CD4-positive, alpha-beta T cell treated with Interleukin-1 beta for 1 hour (primary cell): ENCODE results near the gene ZFAND6.
"Not testable (repeated sequence)": the region's sequence is repeated elsewhere in the genome, so short reads cannot be mapped to it uniquely, and the experiment has no call there.

Source experiments
- DNase-seq, 2 donors: peaks; one replicate each; pipeline ENCODE4 v3.0.0-alpha.2; 2020 to 2022

The ZFAND6 gene

GRCh38 chr15:80099662-80100061 lies 40.2 kb downstream of the ZFAND6 start:
- not testable (repeated sequence) for DNase-seq

- DNase-seq = no peak
Measured at GRCh38 chr15:80100247-80100646, 40.8 kb downstream of the ZFAND6 start.

DNA sequence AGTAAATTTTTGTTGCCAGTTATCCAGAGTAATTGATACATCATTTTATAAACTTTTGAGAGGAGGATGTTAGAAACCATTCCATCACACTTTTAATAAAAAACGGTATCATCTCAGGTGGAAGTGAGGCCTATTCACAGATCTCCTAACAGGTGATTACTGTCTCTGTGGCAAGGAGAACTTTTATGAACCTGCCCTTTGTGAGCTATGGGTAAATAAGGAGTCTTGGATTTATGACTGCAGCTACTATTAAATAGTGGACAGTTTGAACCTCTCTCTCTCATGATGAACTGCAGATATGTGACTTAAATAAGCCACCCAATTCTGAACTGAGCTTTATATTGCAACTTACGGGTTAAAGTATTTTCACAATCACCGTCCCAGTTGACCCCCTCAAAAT lies 45.7 kb downstream of the ZFAND6 start:
- DNase-seq = no peak

DNA sequence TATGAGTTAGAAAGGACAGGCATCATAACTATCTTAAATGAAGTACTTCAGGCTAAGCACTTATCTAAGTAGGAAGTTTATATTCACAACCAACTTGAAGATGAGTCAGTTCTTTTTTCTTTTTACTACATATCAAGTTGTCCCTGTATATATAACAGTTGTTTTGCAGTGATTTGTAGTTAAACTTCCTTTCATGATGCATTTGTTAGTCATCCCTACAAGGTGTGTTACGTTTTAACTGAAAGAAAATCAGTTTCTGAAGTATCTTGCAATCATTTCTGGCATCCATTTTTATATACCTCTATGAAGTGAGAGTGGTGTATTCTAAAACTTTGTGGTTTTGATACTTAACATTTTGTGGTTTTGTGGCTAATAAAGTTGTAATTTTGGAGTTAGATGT lies 46.1 kb downstream of the ZFAND6 start:
- no peak for DNase-seq

DNA sequence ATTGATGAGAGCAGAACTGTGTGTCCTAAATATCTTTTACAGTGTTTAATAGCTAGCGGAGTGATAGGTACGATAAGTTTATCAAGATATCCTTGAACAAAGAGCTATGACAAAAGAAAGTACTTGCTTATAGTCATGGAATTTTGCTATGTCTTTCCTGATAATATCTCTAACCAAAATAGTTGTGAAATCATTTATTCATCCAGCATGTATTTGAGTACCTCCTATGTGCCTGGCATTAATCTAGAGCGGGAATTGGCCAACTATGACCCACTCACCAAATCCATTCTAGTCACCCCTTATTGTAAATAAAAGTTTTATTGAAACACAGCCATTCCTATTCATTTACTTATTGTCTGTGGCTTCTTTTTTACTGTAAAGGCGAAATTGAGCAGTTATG lies 46.6 kb downstream of the ZFAND6 start:
- DNase-seq = no peak

DNA sequence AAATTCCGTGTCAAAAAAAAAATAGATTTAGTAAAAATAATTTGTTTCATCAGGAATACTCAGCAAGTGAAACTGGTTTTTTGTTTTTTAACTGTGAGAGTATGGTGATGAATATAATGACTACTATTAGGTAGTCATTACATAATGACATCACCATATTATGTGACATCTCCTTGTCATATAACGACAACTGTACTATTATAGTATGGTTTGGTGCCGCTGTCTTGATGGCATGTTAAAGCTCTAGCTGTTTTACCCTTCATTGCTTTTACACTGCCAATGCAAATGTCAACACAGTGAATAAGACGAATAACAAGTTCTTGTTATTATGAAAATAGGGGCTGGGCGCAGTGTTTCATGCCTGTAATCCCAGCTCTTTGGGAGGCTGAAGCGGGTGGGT lies 47.7 kb downstream of the ZFAND6 start:
- no peak for DNase-seq

GRCh38 chr15:80107774-80108173 lies 48.3 kb downstream of the ZFAND6 start:
- DNase-seq = no peak

DNA sequence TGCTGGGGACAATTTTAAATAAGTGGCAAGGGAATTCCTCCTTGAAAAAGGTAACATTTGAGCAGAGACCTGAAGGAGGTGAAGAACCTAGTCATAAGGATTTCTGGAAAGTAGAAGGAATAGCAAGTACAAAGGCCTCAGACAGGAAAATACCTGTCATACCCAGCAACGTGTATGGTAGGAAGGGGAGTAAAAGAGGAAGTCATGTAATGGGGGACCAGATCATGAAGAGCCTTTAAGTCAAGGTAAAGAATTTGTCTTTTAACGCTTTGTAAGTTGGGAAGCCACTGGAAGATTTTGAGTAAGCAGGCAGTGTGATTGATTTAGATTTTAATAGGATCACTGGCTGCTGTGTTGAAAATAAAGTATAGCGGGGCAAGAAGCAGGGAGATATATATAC lies 49.9 kb downstream of the ZFAND6 start:
- DNase-seq = no peak

DNA sequence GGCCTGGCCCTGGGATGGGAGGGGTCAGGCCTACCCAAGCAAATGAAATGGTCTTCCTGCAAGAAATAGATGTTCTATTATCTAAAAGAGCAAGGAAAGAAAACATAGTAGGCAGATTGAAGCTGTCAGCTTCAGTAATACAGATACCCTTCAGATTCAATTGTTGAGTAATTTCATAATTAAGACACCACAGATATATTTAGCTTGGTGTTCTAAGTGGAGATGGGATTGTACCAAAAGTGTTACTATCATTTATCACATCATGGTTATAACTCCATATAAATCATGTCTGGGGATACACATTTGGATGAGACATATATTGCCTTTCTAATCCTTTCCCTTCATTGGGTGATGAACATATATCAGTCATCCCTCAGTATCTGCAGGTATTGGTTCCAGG lies 51.4 kb downstream of the ZFAND6 start:
- no peak for DNase-seq

DNA sequence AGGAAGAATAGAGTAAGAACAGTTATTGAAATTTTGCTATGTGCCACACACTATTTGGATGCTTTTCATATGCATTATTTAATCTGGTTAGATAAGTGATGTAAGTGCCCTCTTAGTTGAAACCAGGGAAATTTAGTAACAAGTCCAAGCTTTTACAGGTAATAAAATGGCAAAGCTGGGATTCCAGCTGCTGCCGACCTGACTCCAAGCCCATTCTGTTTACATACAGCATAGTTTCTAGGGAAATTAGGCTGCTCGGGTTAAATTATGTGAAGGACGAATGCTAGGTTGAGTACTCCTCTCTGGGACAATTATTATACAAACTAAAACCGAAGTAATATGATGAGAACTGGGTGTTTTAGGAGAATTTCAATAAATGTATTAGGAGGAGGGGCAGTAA lies 54.6 kb downstream of the ZFAND6 start:
- no peak for DNase-seq

DNA sequence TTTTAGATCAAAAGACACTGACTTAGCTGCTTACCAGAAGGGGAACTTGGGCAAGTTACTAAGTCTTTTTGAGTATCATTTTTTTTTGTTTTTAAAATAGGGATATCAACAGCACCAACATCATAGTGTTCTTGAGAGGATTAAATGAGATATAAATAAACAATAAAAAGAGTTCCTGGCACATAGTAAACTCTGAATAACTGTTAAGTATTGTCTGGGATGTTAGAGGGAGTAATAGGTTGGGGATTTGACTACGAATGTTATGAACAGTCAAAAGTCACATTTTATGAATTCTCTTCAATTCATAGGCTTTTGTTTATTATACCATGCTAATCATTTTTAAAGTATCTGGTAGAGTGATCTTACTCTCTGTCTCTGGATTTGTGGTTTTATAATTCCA lies 55.5 kb downstream of the ZFAND6 start:
- DNase-seq = no peak

DNA sequence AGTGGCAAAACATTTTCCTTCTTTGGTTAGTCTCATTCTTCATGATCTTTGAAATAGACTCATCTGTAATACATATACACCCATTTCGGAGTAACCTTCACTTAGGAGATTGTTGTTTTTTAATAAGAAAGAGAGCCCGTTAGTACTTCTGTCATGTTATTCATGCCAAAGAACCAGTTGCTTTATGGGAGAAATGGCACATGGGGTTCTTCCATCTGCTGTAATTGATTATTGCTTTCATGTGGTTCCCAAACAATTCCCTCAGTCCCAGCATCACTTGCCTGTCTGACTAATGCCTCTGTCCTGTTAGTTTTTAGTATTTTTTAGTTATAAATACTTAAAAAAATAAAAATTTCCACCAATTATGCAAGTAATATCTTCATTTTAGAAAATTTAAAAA lies 59.5 kb downstream of the ZFAND6 start:
- no peak for DNase-seq

GRCh38 chr15:80120636-80121035 lies 61.2 kb downstream of the ZFAND6 start:
- no peak for DNase-seq

DNA sequence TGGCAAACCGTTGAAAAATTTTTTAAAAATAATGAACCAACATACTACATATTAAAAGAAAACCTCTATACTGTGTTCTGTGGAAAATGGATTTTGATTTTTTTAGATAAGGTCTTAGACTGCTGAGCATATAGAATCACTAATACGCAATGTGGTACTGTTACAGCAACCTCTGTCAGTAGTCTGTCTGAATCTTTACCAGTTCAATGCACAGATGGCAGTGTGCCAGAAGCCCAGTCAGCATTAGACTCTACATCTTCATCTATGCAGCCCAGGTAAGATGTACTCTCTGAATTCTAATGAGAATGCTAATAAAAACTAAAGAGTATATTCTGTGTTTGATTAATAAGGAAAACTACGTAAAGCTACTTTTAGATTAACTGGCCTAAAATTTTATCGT lies 62.1 kb downstream of the ZFAND6 start:
- no peak for DNase-seq

- no peak for DNase-seq
Measured at GRCh38 chr15:80123034-80123433, 63.6 kb downstream of the ZFAND6 start.

GRCh38 chr15:80127253-80127652 lies 67.8 kb downstream of the ZFAND6 start:
- DNase-seq = not testable (repeated sequence)

GRCh38 chr15:80127911-80128310 lies 68.4 kb downstream of the ZFAND6 start:
- no peak for DNase-seq

- no peak for DNase-seq
Measured at GRCh38 chr15:80132382-80132781, 72.9 kb downstream of the ZFAND6 start.

- no peak for DNase-seq
Measured at GRCh38 chr15:80136854-80137253, 77.4 kb downstream of the ZFAND6 start.

GRCh38 chr15:80138961-80139360 lies 79.5 kb downstream of the ZFAND6 start:
- no peak for DNase-seq

DNA sequence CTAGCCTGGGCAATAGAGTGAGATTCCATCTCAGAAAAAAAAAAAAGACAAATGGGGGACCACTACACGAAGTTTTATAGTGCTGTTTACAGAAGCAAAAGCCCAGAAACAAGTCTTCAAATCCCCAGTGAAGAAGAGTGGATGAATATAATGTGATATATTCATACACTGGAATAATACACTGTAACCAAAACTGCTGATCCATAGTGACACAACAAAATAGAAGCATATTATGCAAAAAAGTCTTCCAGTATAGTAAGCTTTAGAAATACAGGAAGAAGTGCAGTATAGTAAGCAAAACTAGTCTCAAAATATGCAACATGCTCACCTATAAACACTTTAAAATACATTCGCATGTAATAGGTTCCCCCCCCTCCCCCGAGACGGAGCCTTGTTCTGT lies 81.4 kb downstream of the ZFAND6 start:
- DNase-seq = no peak

- no peak for DNase-seq
Measured at GRCh38 chr15:80141916-80142598, 82.6 kb downstream of the ZFAND6 start.

- DNase-seq = no peak
Measured at GRCh38 chr15:80142646-80143045, 83.2 kb downstream of the ZFAND6 start.

GRCh38 chr15:80151148-80151547 lies 91.7 kb downstream of the ZFAND6 start:
- DNase-seq = no peak

- DNase-seq = no peak
Measured at GRCh38 chr15:80151576-80151975, 92.1 kb downstream of the ZFAND6 start.
